GM12891 (cell line): Measurements from ENCODE around the gene KAZN.

Experiments used
- PAX5 ChIP-seq: IDR thresholded peaks from 2 replicates; pipeline ENCODE4 v1.6.1; 2011; ENCODE audit warnings: low read length, moderate library complexity, mild to moderate bottlenecking; ENCODE audit not compliant: insufficient read depth, severe bottlenecking
- POLR2A ChIP-seq: IDR thresholded peaks from 2 replicates; pipeline ENCODE4 v1.6.1; 2011; ENCODE audit warnings: low read depth, low read length, control low read depth
- POLR2AphosphoS5 ChIP-seq: IDR thresholded peaks from 2 replicates; pipeline ENCODE4 v1.6.1; 2011; ENCODE audit warnings: low read depth, low read length, control low read depth
- POU2F2 ChIP-seq: IDR thresholded peaks from 2 replicates; pipeline ENCODE4 v1.6.1; 2011; ENCODE audit warnings: low read depth, mild to moderate bottlenecking, control low read depth, low read length, moderate library complexity
- TAF1 ChIP-seq: IDR thresholded peaks from 2 replicates; pipeline ENCODE4 v1.6.1; 2011; ENCODE audit warnings: low read depth, low read length, control low read depth

GRCh38 chr1:14983277-14983676 is 384.8 kb downstream of the KAZN start:
- TF ChIP-seq POLR2A (no peak), POLR2AphosphoS5 (no peak), PAX5 (no peak), TAF1 (no peak), POU2F2 (no peak)
